H1 (cell line): Measurements from ENCODE around the gene CAPZB. TPM values are rescaled to one million over a fixed set of nuclear protein-coding genes. Genes with fewer than 3 reads are reported as not detected.

Experiments used
- BCL11A ChIP-seq, 2 experiments: IDR thresholded peaks; one replicate each; pipeline ENCODE4 v1.6.1; 2011; ENCODE audit warnings: low read depth in 2 of 2, low read length in 2 of 2, mild to moderate bottlenecking in 2 of 2
- CEBPB ChIP-seq: IDR thresholded peaks from 2 replicates; pipeline ENCODE4 v1.6.1; 2012; ENCODE audit warnings: low read depth, low read length
- HDAC2 ChIP-seq, 2 experiments: fragments of 300-600 bp in 1 of 2; sonication (generic) in 1 of 2; IDR thresholded peaks; 2 replicates each; pipeline ENCODE4 v1.6.1; 2011 to 2012; ENCODE audit warnings: low read depth in 2 of 2, low read length in 2 of 2, mild to moderate bottlenecking in 2 of 2, moderate library complexity in 2 of 2, borderline replicate concordance in 1 of 2, inconsistent platforms in 1 of 2
- NANOG ChIP-seq: IDR thresholded peaks from 2 replicates; pipeline ENCODE4 v1.6.1; 2011; ENCODE audit warnings: low read length, low read depth, mild to moderate bottlenecking, inconsistent platforms; ENCODE audit not compliant: insufficient read depth, poor library complexity, severe bottlenecking
- POLR2A ChIP-seq, 2 experiments: IDR thresholded peaks; 1 replicate in 1 of 2; 2 replicates in 1 of 2; pipeline ENCODE4 v1.6.1; 2011; ENCODE audit warnings: low read depth in 2 of 2, low read length in 2 of 2, mild to moderate bottlenecking in 2 of 2; ENCODE audit errors: control extremely low read depth in 1 of 2
- POU5F1 ChIP-seq: IDR thresholded peaks from 2 replicates; pipeline ENCODE4 v1.6.1; 2011; ENCODE audit warnings: low read depth, mild to moderate bottlenecking, low read length, moderate library complexity
- SP4 ChIP-seq: IDR thresholded peaks from 2 replicates; pipeline ENCODE4 v1.6.1; 2012; ENCODE audit warnings: low read length, inconsistent platforms
- SUZ12 ChIP-seq: fragments of 200-600 bp; sonication (generic); IDR thresholded peaks from 2 replicates; pipeline ENCODE4 v1.6.1; 2012; ENCODE audit warnings: mild to moderate bottlenecking, inconsistent platforms, low read length, moderate library complexity, mixed read lengths
- polyA plus RNA-seq, 7 experiments: library from polyadenylated mRNA; depleted of rRNA in 3 of 7; stranded (reverse) in 5 of 7; unstranded in 2 of 7; fragments of >200 nt in 5 of 7; fragments of 200-250 nt in 2 of 7; gene quantifications; 1 replicate in 5 of 7; 2 replicates in 1 of 7; 4 replicates in 1 of 7; pipeline versions ENCODE4 v1.2.1 to v1.2.3, GENCODE V29; 2011 to 2013; ENCODE audit warnings: missing spikeins in 2 of 7, mixed read lengths in 2 of 7
- total RNA-seq: library from RNA; stranded (reverse); fragmentation: NEBNext Ultra II Directional; extraction: Animal tissue kit (Norgen Biotek cat#: 25700); gene quantifications from 2 replicates; pipeline ENCODE4 v1.2.1, GENCODE V29; 2021
- TF ChIP-seq, protein P1 (sequence below): fragments of 300-600 bp; sonication (generic); IDR thresholded peaks from 2 replicates; pipeline ENCODE4 v1.7.1; 2012; ENCODE audit warnings: low read length, moderate library complexity, mild to moderate bottlenecking, inconsistent platforms; ENCODE audit not compliant: insufficient replicate concordance

CAPZB gene
- total and polyA plus RNA-seq, 2 of the 8 experiments (the other 6 are each of a cell fraction or from before 2014, with no cell fraction given): 162 to 371 TPM

DNA sequence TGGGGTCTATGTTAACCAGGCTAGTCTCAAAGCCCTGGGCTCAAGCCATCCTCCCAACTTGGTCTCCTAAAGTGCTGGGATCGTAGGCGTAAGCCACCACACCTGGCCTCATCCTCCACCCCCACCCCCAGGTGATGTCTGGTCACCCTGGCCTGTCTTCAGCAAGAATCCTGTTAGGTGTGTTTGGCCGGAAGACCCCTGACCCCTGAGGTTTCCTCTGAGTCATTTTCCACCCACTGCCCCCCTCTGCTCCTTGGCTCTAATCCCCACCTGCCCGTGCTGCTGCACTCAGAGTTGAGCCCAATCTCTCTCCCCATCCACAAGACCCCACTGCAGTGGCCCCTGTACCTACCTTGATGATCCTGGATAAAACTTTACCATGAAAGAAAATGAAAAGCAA is 148.1 kb downstream of the CAPZB start (continued):
- TF ChIP-seq NANOG (no peak), POLR2A (IDR thresholded peaks at IDR 0.05; ENCODE audit: control extremely low read depth in 1 of 2, low read depth in 2 of 2, low read length in 2 of 2) (no peak), SP4 (no peak), POU5F1 (no peak), SUZ12 (no peak), HDAC2 (IDR thresholded peaks at IDR 0.05; ENCODE audit: borderline replicate concordance in 1 of 2, low read depth in 2 of 2, low read length in 2 of 2) (no peak), CEBPB (no peak), BCL11A (IDR thresholded peaks at IDR 0.05; ENCODE audit: low read depth in 2 of 2, low read length in 2 of 2) (no peak)
- TF ChIP-seq, protein P1, sequence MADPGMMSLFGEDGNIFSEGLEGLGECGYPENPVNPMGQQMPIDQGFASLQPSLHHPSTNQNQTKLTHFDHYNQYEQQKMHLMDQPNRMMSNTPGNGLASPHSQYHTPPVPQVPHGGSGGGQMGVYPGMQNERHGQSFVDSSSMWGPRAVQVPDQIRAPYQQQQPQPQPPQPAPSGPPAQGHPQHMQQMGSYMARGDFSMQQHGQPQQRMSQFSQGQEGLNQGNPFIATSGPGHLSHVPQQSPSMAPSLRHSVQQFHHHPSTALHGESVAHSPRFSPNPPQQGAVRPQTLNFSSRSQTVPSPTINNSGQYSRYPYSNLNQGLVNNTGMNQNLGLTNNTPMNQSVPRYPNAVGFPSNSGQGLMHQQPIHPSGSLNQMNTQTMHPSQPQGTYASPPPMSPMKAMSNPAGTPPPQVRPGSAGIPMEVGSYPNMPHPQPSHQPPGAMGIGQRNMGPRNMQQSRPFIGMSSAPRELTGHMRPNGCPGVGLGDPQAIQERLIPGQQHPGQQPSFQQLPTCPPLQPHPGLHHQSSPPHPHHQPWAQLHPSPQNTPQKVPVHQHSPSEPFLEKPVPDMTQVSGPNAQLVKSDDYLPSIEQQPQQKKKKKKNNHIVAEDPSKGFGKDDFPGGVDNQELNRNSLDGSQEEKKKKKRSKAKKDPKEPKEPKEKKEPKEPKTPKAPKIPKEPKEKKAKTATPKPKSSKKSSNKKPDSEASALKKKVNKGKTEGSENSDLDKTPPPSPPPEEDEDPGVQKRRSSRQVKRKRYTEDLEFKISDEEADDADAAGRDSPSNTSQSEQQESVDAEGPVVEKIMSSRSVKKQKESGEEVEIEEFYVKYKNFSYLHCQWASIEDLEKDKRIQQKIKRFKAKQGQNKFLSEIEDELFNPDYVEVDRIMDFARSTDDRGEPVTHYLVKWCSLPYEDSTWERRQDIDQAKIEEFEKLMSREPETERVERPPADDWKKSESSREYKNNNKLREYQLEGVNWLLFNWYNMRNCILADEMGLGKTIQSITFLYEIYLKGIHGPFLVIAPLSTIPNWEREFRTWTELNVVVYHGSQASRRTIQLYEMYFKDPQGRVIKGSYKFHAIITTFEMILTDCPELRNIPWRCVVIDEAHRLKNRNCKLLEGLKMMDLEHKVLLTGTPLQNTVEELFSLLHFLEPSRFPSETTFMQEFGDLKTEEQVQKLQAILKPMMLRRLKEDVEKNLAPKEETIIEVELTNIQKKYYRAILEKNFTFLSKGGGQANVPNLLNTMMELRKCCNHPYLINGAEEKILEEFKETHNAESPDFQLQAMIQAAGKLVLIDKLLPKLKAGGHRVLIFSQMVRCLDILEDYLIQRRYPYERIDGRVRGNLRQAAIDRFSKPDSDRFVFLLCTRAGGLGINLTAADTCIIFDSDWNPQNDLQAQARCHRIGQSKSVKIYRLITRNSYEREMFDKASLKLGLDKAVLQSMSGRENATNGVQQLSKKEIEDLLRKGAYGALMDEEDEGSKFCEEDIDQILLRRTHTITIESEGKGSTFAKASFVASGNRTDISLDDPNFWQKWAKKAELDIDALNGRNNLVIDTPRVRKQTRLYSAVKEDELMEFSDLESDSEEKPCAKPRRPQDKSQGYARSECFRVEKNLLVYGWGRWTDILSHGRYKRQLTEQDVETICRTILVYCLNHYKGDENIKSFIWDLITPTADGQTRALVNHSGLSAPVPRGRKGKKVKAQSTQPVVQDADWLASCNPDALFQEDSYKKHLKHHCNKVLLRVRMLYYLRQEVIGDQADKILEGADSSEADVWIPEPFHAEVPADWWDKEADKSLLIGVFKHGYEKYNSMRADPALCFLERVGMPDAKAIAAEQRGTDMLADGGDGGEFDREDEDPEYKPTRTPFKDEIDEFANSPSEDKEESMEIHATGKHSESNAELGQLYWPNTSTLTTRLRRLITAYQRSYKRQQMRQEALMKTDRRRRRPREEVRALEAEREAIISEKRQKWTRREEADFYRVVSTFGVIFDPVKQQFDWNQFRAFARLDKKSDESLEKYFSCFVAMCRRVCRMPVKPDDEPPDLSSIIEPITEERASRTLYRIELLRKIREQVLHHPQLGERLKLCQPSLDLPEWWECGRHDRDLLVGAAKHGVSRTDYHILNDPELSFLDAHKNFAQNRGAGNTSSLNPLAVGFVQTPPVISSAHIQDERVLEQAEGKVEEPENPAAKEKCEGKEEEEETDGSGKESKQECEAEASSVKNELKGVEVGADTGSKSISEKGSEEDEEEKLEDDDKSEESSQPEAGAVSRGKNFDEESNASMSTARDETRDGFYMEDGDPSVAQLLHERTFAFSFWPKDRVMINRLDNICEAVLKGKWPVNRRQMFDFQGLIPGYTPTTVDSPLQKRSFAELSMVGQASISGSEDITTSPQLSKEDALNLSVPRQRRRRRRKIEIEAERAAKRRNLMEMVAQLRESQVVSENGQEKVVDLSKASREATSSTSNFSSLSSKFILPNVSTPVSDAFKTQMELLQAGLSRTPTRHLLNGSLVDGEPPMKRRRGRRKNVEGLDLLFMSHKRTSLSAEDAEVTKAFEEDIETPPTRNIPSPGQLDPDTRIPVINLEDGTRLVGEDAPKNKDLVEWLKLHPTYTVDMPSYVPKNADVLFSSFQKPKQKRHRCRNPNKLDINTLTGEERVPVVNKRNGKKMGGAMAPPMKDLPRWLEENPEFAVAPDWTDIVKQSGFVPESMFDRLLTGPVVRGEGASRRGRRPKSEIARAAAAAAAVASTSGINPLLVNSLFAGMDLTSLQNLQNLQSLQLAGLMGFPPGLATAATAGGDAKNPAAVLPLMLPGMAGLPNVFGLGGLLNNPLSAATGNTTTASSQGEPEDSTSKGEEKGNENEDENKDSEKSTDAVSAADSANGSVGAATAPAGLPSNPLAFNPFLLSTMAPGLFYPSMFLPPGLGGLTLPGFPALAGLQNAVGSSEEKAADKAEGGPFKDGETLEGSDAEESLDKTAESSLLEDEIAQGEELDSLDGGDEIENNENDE: no peak
